HepG2 (cell line): ENCODE measurements around the gene CRIM1. TPM values are rescaled to one million over a fixed set of nuclear protein-coding genes. Genes with fewer than 3 reads are reported as not detected.
A peak's percentile ranks its signal among the peaks of the same experiment; 100 is the strongest.

Experiments
- ATF7 ChIP-seq, 2 experiments: fragments of 450-650 bp in 1 of 2; sonication (generic) in 1 of 2; formaldehyde crosslinking in 1 of 2; IDR thresholded peaks; 2 replicates each; pipeline versions ENCODE4 v1.4.0 to v1.6.1; 2016 to 2020; ENCODE audit warnings: antibody characterized with exemption in 1 of 2, mild to moderate bottlenecking in 1 of 2, missing genetic modification reagents in 1 of 2
- DNMT1 ChIP-seq: sonication (generic); formaldehyde crosslinking; IDR thresholded peaks from 2 replicates; pipeline ENCODE4 v1.5.1; 2020; ENCODE audit warnings: mild to moderate bottlenecking, missing genetic modification reagents
- E2F2 ChIP-seq: sonication (generic); formaldehyde crosslinking; IDR thresholded peaks from 2 replicates; pipeline ENCODE4 v1.4.0; 2020; ENCODE audit warnings: missing genetic modification reagents, borderline replicate concordance
- ERF ChIP-seq: IDR thresholded peaks from 2 replicates; pipeline ENCODE4 v1.6.1; 2018; ENCODE audit warnings: missing biosample characterization, missing genetic modification reagents
- GMEB1 ChIP-seq: sonication (generic); formaldehyde crosslinking; IDR thresholded peaks from 2 replicates; pipeline ENCODE4 v1.5.1; 2020; ENCODE audit warnings: missing genetic modification reagents, mild to moderate bottlenecking, borderline replicate concordance
- HOMEZ ChIP-seq: IDR thresholded peaks from 2 replicates; pipeline ENCODE4 v1.6.1; 2016; ENCODE audit warnings: low read depth
- IRF2 ChIP-seq: IDR thresholded peaks from 2 replicates; pipeline ENCODE4 v1.6.1; 2018; ENCODE audit warnings: missing genetic modification reagents, missing compliant biosample characterization
- KMT2A ChIP-seq: sonication (generic); formaldehyde crosslinking; IDR thresholded peaks from 2 replicates; pipeline ENCODE4 v1.4.0; 2020; ENCODE audit warnings: missing genetic modification reagents
- PATZ1 ChIP-seq: sonication (generic); formaldehyde crosslinking; IDR thresholded peaks from 2 replicates; pipeline ENCODE4 v1.4.0; 2020; ENCODE audit warnings: missing genetic modification reagents
- SMC3 ChIP-seq: IDR thresholded peaks from 2 replicates; pipeline ENCODE4 v1.6.1; 2011; ENCODE audit warnings: low read length, improper control_type of control experiment
- TMF1 ChIP-seq: sonication (generic); formaldehyde crosslinking; IDR thresholded peaks from 2 replicates; pipeline ENCODE4 v1.8.1; 2022; ENCODE audit warnings: low read depth, missing genetic modification reagents
- ZNF225 ChIP-seq: sonication (generic); formaldehyde crosslinking; IDR thresholded peaks from 2 replicates; pipeline ENCODE4 v1.4.0; 2020; ENCODE audit warnings: mild to moderate bottlenecking, missing genetic modification reagents
- ZNF331 ChIP-seq: sonication (generic); formaldehyde crosslinking; IDR thresholded peaks from 2 replicates; pipeline ENCODE4 v1.4.0; 2020; ENCODE audit warnings: missing genetic modification reagents
- ZNF7 ChIP-seq: IDR thresholded peaks from 2 replicates; pipeline ENCODE4 v1.6.1; 2016; ENCODE audit warnings: missing biosample characterization, missing genetic modification reagents
- ZNF781 ChIP-seq: sonication (generic); formaldehyde crosslinking; IDR thresholded peaks from 2 replicates; pipeline ENCODE4 v1.5.1; 2020; ENCODE audit warnings: borderline replicate concordance, mild to moderate bottlenecking, missing genetic modification reagents; ENCODE audit errors: not compliant biosample characterization
- ZNF839 ChIP-seq: sonication (generic); formaldehyde crosslinking; IDR thresholded peaks from 2 replicates; pipeline ENCODE4 v1.4.0; 2020; ENCODE audit warnings: missing genetic modification reagents, mild to moderate bottlenecking, borderline replicate concordance
- ZSCAN30 ChIP-seq: sonication (generic); formaldehyde crosslinking; IDR thresholded peaks from 2 replicates; pipeline ENCODE4 v1.5.0; 2020; ENCODE audit warnings: mild to moderate bottlenecking, missing genetic modification reagents
- polyA plus RNA-seq, 8 experiments: library from polyadenylated mRNA; depleted of rRNA in 3 of 8; stranded (reverse) in 7 of 8; unstranded in 1 of 8; fragments of >200 nt; fragmentation: Illumina TruSeq in 4 of 8; extraction: Trizol in 4 of 8; gene quantifications; 2 replicates each; pipeline versions ENCODE4 v1.2.1 to v1.2.3, GENCODE V29; 2011 to 2016; ENCODE audit warnings: low read depth in 4 of 8, missing spikeins in 1 of 8, mixed read lengths in 1 of 8; ENCODE audit not compliant: insufficient read depth in 1 of 8
- total RNA-seq, 5 experiments: library from RNA; depleted of rRNA; stranded (reverse); fragments of >200 nt; fragmentation: Illumina TruSeq; extraction: Trizol; gene quantifications; 2 replicates each; pipeline ENCODE4 v1.2.3, GENCODE V29; 2016; ENCODE audit warnings: low read depth in 1 of 5
- TF ChIP-seq, protein P1 (sequence below): IDR thresholded peaks from 2 replicates; pipeline ENCODE4 v1.6.1; 2012; ENCODE audit warnings: inconsistent platforms
- TF ChIP-seq, protein P2 (sequence below): sonication (generic); formaldehyde crosslinking; conservative IDR thresholded peaks from 2 replicates; pipeline ENCODE4 v1.8.0; 2022; ENCODE audit warnings: mild to moderate bottlenecking, moderate library complexity, missing genetic modification reagents
- TF ChIP-seq, protein P3 (sequence below): sonication (generic); formaldehyde crosslinking; IDR thresholded peaks from 2 replicates; pipeline ENCODE4 v1.5.1; 2020; ENCODE audit warnings: missing genetic modification reagents, mild to moderate bottlenecking, borderline replicate concordance

CRIM1 gene
- total and polyA plus RNA-seq, 2 of the 13 experiments (the other 11 are each of a cell fraction or from before 2014, with no cell fraction given), result 39.1 to 69.9 TPM

GRCh38 chr2:36507408-36507812 lies 151.8 kb downstream of the CRIM1 start (continued):
- TF ChIP-seq PATZ1, result 0 out of 2 replicates have a peak, but pooled peaks have one; percentile 31
- TF ChIP-seq, protein P1, sequence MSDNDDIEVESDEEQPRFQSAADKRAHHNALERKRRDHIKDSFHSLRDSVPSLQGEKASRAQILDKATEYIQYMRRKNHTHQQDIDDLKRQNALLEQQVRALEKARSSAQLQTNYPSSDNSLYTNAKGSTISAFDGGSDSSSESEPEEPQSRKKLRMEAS, result no peak; the same call in 1 of the 2 replicates
- TF ChIP-seq KMT2A (CRISPR knock-in tag), result peak; percentile 49; the same call in 1 of the 2 replicates
- no peak for TF ChIP-seq ZNF839 (CRISPR knock-in tag)
- TF ChIP-seq ZSCAN30 (CRISPR knock-in tag), result no peak
- TF ChIP-seq, protein P2, sequence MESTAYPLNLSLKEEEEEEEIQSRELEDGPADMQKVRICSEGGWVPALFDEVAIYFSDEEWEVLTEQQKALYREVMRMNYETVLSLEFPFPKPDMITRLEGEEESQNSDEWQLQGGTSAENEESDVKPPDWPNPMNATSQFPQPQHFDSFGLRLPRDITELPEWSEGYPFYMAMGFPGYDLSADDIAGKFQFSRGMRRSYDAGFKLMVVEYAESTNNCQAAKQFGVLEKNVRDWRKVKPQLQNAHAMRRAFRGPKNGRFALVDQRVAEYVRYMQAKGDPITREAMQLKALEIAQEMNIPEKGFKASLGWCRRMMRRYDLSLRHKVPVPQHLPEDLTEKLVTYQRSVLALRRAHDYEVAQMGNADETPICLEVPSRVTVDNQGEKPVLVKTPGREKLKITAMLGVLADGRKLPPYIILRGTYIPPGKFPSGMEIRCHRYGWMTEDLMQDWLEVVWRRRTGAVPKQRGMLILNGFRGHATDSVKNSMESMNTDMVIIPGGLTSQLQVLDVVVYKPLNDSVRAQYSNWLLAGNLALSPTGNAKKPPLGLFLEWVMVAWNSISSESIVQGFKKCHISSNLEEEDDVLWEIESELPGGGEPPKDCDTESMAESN, result no peak
- TF ChIP-seq ZNF225 (CRISPR knock-in tag), result no peak
- TF ChIP-seq E2F2 (CRISPR knock-in tag), result no peak
- 0 out of 2 replicates have a peak, but pooled peaks have one; percentile 24 for TF ChIP-seq ERF (CRISPR knock-in tag)
- peak; percentile 47; the same call in 1 of the 2 replicates for TF ChIP-seq IRF2 (CRISPR knock-in tag)
- TF ChIP-seq, protein P3, sequence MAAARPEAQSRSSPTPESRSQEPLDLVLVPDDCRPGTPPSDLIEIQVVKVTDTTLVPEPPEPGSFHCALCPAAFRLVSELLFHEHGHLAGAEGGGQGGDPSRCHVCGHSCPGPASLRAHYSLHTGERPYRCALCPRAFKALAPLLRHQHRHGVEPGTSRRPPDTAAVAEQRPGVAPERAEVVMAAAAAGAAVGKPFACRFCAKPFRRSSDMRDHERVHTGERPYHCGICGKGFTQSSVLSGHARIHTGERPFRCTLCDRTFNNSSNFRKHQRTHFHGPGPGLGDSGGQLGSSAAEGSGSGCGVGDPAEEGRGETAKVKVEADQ (CRISPR knock-in tag), result no peak
- TF ChIP-seq ZNF7 (CRISPR knock-in tag), result no peak
- 0 out of 2 replicates have a peak, but pooled peaks have one; percentile 55 for TF ChIP-seq HOMEZ (CRISPR knock-in tag)
- peak; percentile 33; the same call in 1 of the 2 replicates for TF ChIP-seq ZNF331 (CRISPR knock-in tag)
- no peak for TF ChIP-seq ZNF781
- no peak for TF ChIP-seq GMEB1
- TF ChIP-seq DNMT1 (CRISPR knock-in tag), result no peak
- peak; percentile 88 for TF ChIP-seq SMC3
- no peak for TF ChIP-seq ATF7 (IDR thresholded peaks at IDR 0.05)
- no peak for TF ChIP-seq ATF7 (CRISPR knock-in tag; IDR thresholded peaks at IDR 0.05)
- TF ChIP-seq TMF1 (CRISPR knock-in tag), result no peak
